HepG2 (cell line): ENCODE results near the gene PSORS1C2. TPM values are rescaled to one million over a fixed set of nuclear protein-coding genes. Genes with fewer than 3 reads are reported as not detected.
A peak's percentile ranks its signal among the peaks of the same experiment; 100 is the strongest.

ENCODE experiments used
- ATF6 ChIP-seq: sonication (generic); formaldehyde crosslinking; conservative IDR thresholded peaks from 2 replicates; pipeline ENCODE4 v1.4.0; 2020; ENCODE audit warnings: missing genetic modification reagents
- CEBPZ ChIP-seq: IDR thresholded peaks from 2 replicates; pipeline ENCODE4 v1.6.1; 2012; ENCODE audit warnings: low read length, improper control_type of control experiment
- NR2F2 ChIP-seq: IDR thresholded peaks from 2 replicates; pipeline ENCODE4 v1.6.1; 2012; ENCODE audit warnings: low read depth, inconsistent platforms, borderline replicate concordance
- PREB ChIP-seq: sonication (generic); formaldehyde crosslinking; IDR thresholded peaks from 2 replicates; pipeline ENCODE4 v1.4.0; 2020; ENCODE audit warnings: missing genetic modification reagents
- RERE ChIP-seq: IDR thresholded peaks from 2 replicates; pipeline ENCODE4 v1.6.1; 2016; ENCODE audit warnings: low read depth, missing genetic modification reagents, missing compliant biosample characterization
- ZBED4 ChIP-seq: sonication (generic); formaldehyde crosslinking; IDR thresholded peaks from 2 replicates; pipeline ENCODE4 v1.4.0; 2020; ENCODE audit warnings: missing genetic modification reagents, borderline replicate concordance
- ZFP36L1 ChIP-seq: sonication (generic); formaldehyde crosslinking; IDR thresholded peaks from 2 replicates; pipeline ENCODE4 v1.8.0; 2022; ENCODE audit warnings: mild to moderate bottlenecking, missing genetic modification reagents, moderate library complexity
- ZNF629 ChIP-seq: sonication (generic); formaldehyde crosslinking; conservative IDR thresholded peaks from 2 replicates; pipeline ENCODE4 v1.5.0; 2020; ENCODE audit warnings: missing genetic modification reagents
- ZNF768 ChIP-seq: sonication (generic); formaldehyde crosslinking; IDR thresholded peaks from 2 replicates; pipeline ENCODE4 v1.4.0; 2020; ENCODE audit warnings: missing genetic modification reagents
- polyA plus RNA-seq, 8 experiments: library from polyadenylated mRNA; depleted of rRNA in 3 of 8; stranded (reverse) in 7 of 8; unstranded in 1 of 8; fragments of >200 nt; fragmentation: Illumina TruSeq in 4 of 8; extraction: Trizol in 4 of 8; gene quantifications; 2 replicates each; pipeline versions ENCODE4 v1.2.1 to v1.2.3, GENCODE V29; 2011 to 2016; ENCODE audit warnings: low read depth in 4 of 8, missing spikeins in 1 of 8, mixed read lengths in 1 of 8; ENCODE audit not compliant: insufficient read depth in 1 of 8
- total RNA-seq, 5 experiments: library from RNA; depleted of rRNA; stranded (reverse); fragments of >200 nt; fragmentation: Illumina TruSeq; extraction: Trizol; gene quantifications; 2 replicates each; pipeline ENCODE4 v1.2.3, GENCODE V29; 2016; ENCODE audit warnings: low read depth in 1 of 5
- TF ChIP-seq, protein P1 (sequence below): sonication (generic); formaldehyde crosslinking; IDR thresholded peaks from 2 replicates; pipeline ENCODE4 v1.4.0; 2020; ENCODE audit warnings: missing genetic modification reagents

The PSORS1C2 gene
- total and polyA plus RNA-seq, 2 of the 13 experiments (the other 11 are each of a cell fraction or from before 2014, with no cell fraction given): not detected

- TF ChIP-seq PREB (CRISPR knock-in tag) (no peak), RERE (no peak), ZFP36L1 (peak; percentile 89; the same call in 1 of the 2 replicates), ZBED4 (CRISPR knock-in tag) (no peak), ATF6 (CRISPR knock-in tag) (no peak), CEBPZ (no peak), NR2F2 (no peak), ZNF768 (CRISPR knock-in tag) (peak; percentile 41; the same call in 1 of the 2 replicates), ZNF629 (no peak)
- TF ChIP-seq, protein P1, sequence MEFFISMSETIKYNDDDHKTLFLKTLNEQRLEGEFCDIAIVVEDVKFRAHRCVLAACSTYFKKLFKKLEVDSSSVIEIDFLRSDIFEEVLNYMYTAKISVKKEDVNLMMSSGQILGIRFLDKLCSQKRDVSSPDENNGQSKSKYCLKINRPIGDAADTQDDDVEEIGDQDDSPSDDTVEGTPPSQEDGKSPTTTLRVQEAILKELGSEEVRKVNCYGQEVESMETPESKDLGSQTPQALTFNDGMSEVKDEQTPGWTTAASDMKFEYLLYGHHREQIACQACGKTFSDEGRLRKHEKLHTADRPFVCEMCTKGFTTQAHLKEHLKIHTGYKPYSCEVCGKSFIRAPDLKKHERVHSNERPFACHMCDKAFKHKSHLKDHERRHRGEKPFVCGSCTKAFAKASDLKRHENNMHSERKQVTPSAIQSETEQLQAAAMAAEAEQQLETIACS: no peak
Measured at GRCh38 chr6:31186052-31186734, 47.3 kb upstream of the PSORS1C2 start (continued).
